Upper lobe of left lung (tissue), 6 donors: ENCODE data around the gene LIPA. TPM values are rescaled to one million over a fixed set of nuclear protein-coding genes. Genes with fewer than 3 reads are reported as not detected.

Experiments
- ATAC-seq, 2 donors: fragments of 200-7000 bp; cut with Tn5 transposase; one replicate each; pipeline ENCODE4 v1.9.1; 2022; ENCODE audit warnings: mild to moderate bottlenecking in 2 of 2, moderate library complexity in 2 of 2; ENCODE audit not compliant: low FRiP score in 2 of 2
- DNase-seq, 2 donors: peaks; one replicate each; pipeline ENCODE4 v3.0.0-alpha.2; 2019 to 2020
- H3K27ac ChIP-seq, 4 donors: fragments of 200-600 bp; sonication (generic); one replicate each; pipeline ENCODE4 v1.5.1; 2016 to 2019
- H3K27me3 ChIP-seq, 4 donors: fragments of 200-600 bp; sonication (generic); one replicate each; pipeline ENCODE4 v1.5.1; 2017 to 2019
- H3K36me3 ChIP-seq, 4 donors: fragments of 200-600 bp; sonication (generic); one replicate each; pipeline ENCODE4 v1.5.1; 2016 to 2019
- H3K4me1 ChIP-seq, 4 donors: fragments of 200-600 bp; sonication (generic); one replicate each; pipeline ENCODE4 v1.5.1; 2018 to 2019
- H3K4me3 ChIP-seq, 4 donors: fragments of 200-600 bp; sonication (generic); one replicate each; pipeline ENCODE4 v1.5.1; 2017 to 2019; ENCODE audit warnings: mild to moderate bottlenecking in 2 of 4, moderate library complexity in 1 of 4
- H3K9me3 ChIP-seq, 4 donors: fragments of 200-600 bp; sonication (generic); one replicate each; pipeline ENCODE4 v1.5.1; 2018 to 2019
- EP300 ChIP-seq, 4 donors: sonication (generic); formaldehyde crosslinking; IDR thresholded peaks; one replicate each; pipeline ENCODE4 v1.5.1; 2017; ENCODE audit warnings: antibody characterized with exemption in 4 of 4, control low read depth in 2 of 4
- POLR2A ChIP-seq, 4 donors: fragments of 450-650 bp; IDR thresholded peaks; one replicate each; pipeline ENCODE4 v1.5.1; 2016 to 2017; ENCODE audit warnings: antibody characterized with exemption in 4 of 4, mild to moderate bottlenecking in 2 of 4
- POLR2AphosphoS5 ChIP-seq, 2 donors: sonication (generic); formaldehyde crosslinking; IDR thresholded peaks; one replicate each; pipeline ENCODE4 v1.5.1; 2017; ENCODE audit warnings: antibody characterized with exemption in 2 of 2
- WGBS, 2 donors: methylation state at CpG; one replicate each; pipeline ENCODE4 v1.1.5; 2017 to 2018; 5-methylcytosine and 5-hydroxymethylcytosine counted together
- total RNA-seq, 6 donors: library from RNA; depleted of rRNA in 4 of 6; stranded (reverse); fragments of >200 nt in 4 of 6; gene quantifications; one replicate each; pipeline versions ENCODE4 v1.1.0 to v1.2.1, GENCODE V29; 2016 to 2021
- TF ChIP-seq, protein P1 (sequence below), 6 experiments: fragments of 450-650 bp in 4 of 6; fragments of 200-600 bp in 2 of 6; sonication (generic) in 2 of 6; IDR thresholded peaks; one replicate each; pipeline ENCODE4 v1.5.1; 2016 to 2019; ENCODE audit warnings: antibody characterized with exemption in 6 of 6
- donor health status: DM: no; HTN: no; CAD: no; lungs with moderate emphysema.
- donor health status: DM: no; HTN: yes; CAD: no; lungs with severe emphysema.

The LIPA gene
- total RNA-seq, 6 donors from 2014 or later = 28.5 to 129 (median 70.6) TPM

DNA sequence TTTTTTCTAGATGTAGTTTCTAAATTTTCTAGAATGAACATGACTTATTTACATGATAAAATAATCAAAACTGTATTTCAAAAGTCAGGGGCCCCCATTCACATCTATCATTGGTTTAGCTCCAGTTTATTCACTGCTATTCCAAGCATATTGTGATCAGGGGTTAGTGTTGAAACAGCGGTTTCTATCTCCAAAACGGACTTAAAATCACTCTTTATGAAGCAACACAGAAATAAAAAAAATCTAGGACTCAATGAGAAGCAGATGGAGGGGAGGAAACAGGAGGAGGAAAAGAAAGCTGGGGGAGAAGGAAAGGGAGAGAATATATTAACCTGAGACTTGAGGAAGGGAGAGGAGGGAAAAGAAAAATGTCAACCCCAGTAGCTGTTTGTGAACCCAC lies 29.7 kb downstream of the LIPA start:
- TF ChIP-seq POLR2A (IDR thresholded peaks at IDR 0.05) (no peak), EP300 (IDR thresholded peaks at IDR 0.05) (no peak), POLR2AphosphoS5 (IDR thresholded peaks at IDR 0.05) (no peak)
- TF ChIP-seq, protein P1, sequence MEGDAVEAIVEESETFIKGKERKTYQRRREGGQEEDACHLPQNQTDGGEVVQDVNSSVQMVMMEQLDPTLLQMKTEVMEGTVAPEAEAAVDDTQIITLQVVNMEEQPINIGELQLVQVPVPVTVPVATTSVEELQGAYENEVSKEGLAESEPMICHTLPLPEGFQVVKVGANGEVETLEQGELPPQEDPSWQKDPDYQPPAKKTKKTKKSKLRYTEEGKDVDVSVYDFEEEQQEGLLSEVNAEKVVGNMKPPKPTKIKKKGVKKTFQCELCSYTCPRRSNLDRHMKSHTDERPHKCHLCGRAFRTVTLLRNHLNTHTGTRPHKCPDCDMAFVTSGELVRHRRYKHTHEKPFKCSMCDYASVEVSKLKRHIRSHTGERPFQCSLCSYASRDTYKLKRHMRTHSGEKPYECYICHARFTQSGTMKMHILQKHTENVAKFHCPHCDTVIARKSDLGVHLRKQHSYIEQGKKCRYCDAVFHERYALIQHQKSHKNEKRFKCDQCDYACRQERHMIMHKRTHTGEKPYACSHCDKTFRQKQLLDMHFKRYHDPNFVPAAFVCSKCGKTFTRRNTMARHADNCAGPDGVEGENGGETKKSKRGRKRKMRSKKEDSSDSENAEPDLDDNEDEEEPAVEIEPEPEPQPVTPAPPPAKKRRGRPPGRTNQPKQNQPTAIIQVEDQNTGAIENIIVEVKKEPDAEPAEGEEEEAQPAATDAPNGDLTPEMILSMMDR (IDR thresholded peaks at IDR 0.05) = no peak
- Histone ChIP-seq H3K4me3 (no peak overlapping the region), H3K27ac (no peak overlapping the region), H3K27me3 (no peaks in the 10 kb centered on the region), H3K36me3 (peaks cover 0 to 4% (median 0%) of the 10 kb centered on the region in 4 donors), H3K4me1 (peaks cover 6 to 12% (median 8%) of the 10 kb centered on the region in 4 donors), H3K9me3 (no peaks in the 10 kb centered on the region)
- 71 to 83% methylated on average over 2 of the region's 2 CpGs for WGBS, 2 donors
- DNase-seq (no peak), ATAC-seq (no peak)

DNA sequence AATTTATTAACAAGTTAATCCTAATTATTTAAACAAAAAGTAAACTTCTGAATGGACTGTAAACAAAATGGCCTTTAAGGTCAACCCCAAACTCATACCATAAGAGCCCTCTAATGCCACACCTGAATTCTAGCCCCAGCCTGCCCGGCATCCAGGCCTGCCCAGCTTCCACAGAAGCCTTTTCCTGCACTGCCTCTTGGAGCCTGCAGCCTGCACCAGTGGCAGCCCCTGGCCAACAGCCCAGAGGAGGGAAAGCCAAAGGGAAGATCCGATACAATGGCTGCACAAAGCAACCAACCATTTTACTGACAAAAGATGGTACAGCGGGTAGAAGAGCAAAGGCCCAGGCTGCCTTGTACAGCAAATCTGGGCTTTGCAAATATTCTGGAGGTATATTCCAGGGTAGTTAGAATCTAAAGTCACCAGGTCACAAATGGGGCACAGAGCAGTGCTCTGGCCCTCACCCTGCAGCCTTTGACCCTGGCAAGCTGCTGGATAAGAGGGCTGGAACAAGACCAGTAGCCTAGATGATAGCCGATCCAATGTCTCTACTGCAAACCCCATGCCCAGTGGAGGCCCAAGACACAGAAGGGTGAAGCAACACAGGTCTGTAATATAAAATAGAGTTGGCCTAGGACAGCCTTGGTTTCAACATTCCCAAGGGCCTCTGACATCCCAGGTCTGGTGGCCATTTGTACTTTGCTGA lies 31.9 kb downstream of the LIPA start:
- peaks cover 6 to 15% (median 8%) of the 10 kb centered on the region in 4 donors for H3K4me1 ChIP-seq
- H3K27ac ChIP-seq = no peak overlapping the region
- ATAC-seq (peak; percentile 9 to 74), DNase-seq (peak; percentile 30 to 42)
- peaks cover 0 to 10% (median 3%) of the 10 kb centered on the region in 4 donors for H3K36me3 ChIP-seq
- no peak for TF ChIP-seq EP300 (IDR thresholded peaks at IDR 0.05)
- no peak for TF ChIP-seq POLR2A (IDR thresholded peaks at IDR 0.05)
- TF ChIP-seq, protein P1 (IDR thresholded peaks at IDR 0.05) = no peak
- no peak for TF ChIP-seq POLR2AphosphoS5 (IDR thresholded peaks at IDR 0.05)
- no peaks in the 10 kb centered on the region for H3K27me3 ChIP-seq
- no peak overlapping the region for H3K4me3 ChIP-seq
- H3K9me3 ChIP-seq = no peaks in the 10 kb centered on the region
- WGBS, 2 donors = 86 to 88% methylated on average over 4 of the region's 4 CpGs

DNA sequence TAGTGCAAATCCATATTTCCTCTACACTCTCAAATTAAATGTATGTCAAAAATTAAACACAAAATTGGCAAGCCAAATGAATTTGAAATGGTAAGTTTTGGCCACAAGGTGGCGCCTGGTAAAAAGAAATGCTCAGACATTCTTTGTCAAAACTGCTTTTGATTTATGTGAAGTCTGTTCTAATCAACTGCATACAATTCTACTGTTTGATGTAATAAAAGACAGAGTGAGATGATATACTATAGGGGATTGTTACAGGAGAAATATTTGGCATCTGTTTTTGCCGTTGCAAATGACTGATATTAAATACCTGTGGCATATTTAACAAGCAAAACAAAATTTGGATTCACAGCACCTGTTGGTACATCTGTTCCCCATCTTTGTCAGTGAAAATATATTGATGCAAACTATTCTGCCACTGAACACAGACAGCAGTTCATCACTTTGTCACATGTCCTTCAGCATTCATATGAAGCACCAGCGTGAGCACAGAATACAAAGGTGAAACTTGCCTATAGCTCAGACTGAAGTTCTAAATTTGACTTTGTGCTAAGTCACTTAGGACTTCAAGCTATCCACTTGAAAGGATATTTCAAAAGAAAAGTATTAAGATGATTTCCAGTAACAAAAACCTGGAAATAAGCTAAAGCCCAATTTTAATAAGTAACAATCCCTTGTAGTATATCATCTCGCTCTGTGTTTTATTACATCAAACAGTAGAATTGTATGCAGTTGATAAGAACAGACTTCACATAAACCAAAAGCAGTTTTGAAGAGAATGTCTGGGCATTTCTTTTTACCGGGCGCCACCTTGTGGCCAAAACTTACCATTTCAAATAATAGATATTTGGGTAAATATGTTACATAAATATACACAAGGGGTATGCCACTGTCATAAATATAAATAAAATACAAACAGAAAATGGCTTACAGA lies 34.3 kb downstream of the LIPA start:
- no peaks in the 10 kb centered on the region for H3K9me3 ChIP-seq
- peaks cover 9 to 15% (median 11%) of the 10 kb centered on the region in 4 donors for H3K4me1 ChIP-seq
- peaks cover 0 to 13% (median 5%) of the 10 kb centered on the region in 4 donors for H3K36me3 ChIP-seq
- DNase-seq = peak in 1 of 2 donors; percentile 46
- no peak overlapping the region for H3K4me3 ChIP-seq
- ATAC-seq = peak in 1 of 2 donors; percentile 73
- H3K27me3 ChIP-seq = no peaks in the 10 kb centered on the region
- peak overlapping the region in 3 of 4 donors; percentile 18 to 42 (median 21) for H3K27ac ChIP-seq
- 10 to 13% methylated on average over 6 of the region's 6 CpGs for WGBS, 2 donors
- TF ChIP-seq POLR2A (IDR thresholded peaks at IDR 0.05) = no peak
- TF ChIP-seq, protein P1 (IDR thresholded peaks at IDR 0.05) = peak; percentile 43 to 77 (median 67)

DNA sequence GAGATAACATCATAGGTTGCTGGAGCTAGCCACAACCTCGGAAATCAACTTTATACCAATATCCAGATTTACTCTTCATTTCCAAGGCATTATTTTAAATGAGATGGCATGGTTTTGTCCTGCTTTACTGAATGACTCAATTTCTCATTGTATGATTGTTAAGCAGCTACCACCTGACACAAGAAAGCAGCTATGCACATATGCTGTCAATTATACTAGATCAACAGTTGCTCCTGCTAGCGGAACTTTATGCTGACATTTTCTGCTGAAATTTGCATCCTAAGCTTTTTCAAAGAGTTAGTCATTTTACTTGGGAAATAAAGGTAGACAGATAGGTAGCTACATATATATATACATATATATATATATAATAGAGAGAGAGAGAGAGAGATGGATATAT lies 35.5 kb downstream of the LIPA start:
- Histone ChIP-seq H3K36me3 (peaks cover 0 to 13% (median 5%) of the 10 kb centered on the region in 4 donors), H3K9me3 (no peaks in the 10 kb centered on the region), H3K27ac (no peak overlapping the region), H3K4me1 (peaks cover 9 to 15% (median 11%) of the 10 kb centered on the region in 4 donors), H3K27me3 (no peaks in the 10 kb centered on the region), H3K4me3 (no peak overlapping the region)
- WGBS, 2 donors = 97% methylated on average over 2 of the region's 2 CpGs
- ATAC-seq = no peak
- no peak for TF ChIP-seq EP300 (IDR thresholded peaks at IDR 0.05)
- TF ChIP-seq, protein P1 (IDR thresholded peaks at IDR 0.05) = no peak
- DNase-seq = no peak
